Muscle layer of colon (tissue), 2 donors: Measurements from ENCODE around the gene TEP1.
"Not testable (repeated sequence)": the region's sequence is repeated elsewhere in the genome, so short reads cannot be mapped to it uniquely, and the experiment has no call there.

Source experiments
- H3K27ac ChIP-seq: one replicate; pipeline ENCODE4 v1.7.0; 2013; ENCODE audit warnings: low read depth, mild to moderate bottlenecking, low read length, moderate library complexity
- H3K27me3 ChIP-seq, 2 donors: one replicate each; pipeline ENCODE4 v1.7.0; 2013; ENCODE audit warnings: low read length in 2 of 2, mild to moderate bottlenecking in 2 of 2; ENCODE audit not compliant: insufficient read depth in 2 of 2, control insufficient read depth in 1 of 2
- H3K36me3 ChIP-seq: one replicate; pipeline ENCODE4 v1.7.0; 2013; ENCODE audit warnings: mild to moderate bottlenecking, low read length; ENCODE audit not compliant: insufficient read depth
- H3K4me1 ChIP-seq: one replicate; pipeline ENCODE4 v1.7.0; 2013; ENCODE audit warnings: mild to moderate bottlenecking, low read length; ENCODE audit not compliant: insufficient read depth
- H3K4me3 ChIP-seq, 2 donors: one replicate each; pipeline ENCODE4 v1.7.0; 2013; ENCODE audit warnings: low read length in 2 of 2, low read depth in 1 of 2, mild to moderate bottlenecking in 1 of 2, moderate library complexity in 1 of 2
- H3K9ac ChIP-seq: one replicate; pipeline ENCODE4 v1.7.0; 2013; ENCODE audit warnings: low read length
- H3K9me3 ChIP-seq: one replicate; pipeline ENCODE4 v1.7.0; 2013; ENCODE audit warnings: mild to moderate bottlenecking, low read length
- donor health status: abdominal sarcoma.
- donor health status: Adenocarcinoma of cecum.

The TEP1 gene

DNA sequence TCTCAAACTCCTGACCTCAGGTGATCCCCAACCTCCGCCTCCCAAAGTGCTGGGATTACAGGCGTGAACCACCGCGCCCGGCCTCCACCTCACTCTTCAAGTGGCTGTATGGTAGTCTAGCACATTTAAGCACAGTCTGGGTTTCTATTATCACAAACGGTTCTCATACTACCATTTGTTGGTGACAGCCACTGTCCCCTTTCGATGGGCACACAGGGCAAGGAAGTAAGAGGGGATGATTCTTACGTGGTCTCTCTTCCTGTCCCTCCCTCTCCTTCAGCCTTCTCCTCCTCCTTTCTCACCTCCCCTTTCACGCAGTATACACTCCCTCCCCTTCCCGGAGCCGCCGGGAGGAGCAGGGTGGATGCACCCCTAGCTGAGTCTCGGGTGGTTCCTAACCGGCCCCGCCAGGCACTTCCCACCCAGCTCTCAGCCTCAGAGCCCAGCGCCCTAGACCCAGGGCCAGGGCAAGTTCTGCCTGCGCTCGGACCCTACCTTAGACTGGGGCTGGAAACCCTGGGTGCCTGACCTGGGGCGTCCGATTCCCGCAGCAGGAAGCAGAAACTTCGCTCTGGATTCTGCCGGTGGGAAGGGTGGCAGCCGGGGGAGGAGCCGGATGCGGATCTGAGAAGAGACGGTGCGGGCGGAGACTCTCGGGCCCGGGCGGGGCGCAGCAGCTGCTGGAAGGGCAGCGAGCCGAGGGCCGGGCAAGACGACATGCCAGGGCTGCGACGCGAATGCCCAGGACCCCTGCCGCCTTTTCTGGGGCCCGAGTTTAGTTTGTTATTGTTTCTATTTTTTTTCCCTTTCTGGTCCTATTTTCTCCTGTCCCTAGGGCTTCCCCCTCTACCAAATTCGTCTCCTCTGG is at the start of gene TEP1:
TSS of gene TEP1 (minus strand) at position 626 of the 868 bp plus-strand sequence. CDS start 5,062 bp downstream, outside the sequence.
- peaks cover 4% of the 10 kb centered on the region for H3K36me3 ChIP-seq
- no peaks in the 10 kb centered on the region for H3K9me3 ChIP-seq
- peak within 1 kb of the TSS; percentile 90 for H3K27ac ChIP-seq
- H3K4me1 ChIP-seq = peaks cover 13% of the 10 kb centered on the region
- H3K4me3 ChIP-seq = peak within 1 kb of the TSS; percentile 69 to 80
- no peaks in the 10 kb centered on the region for H3K27me3 ChIP-seq
- H3K9ac ChIP-seq = peak within 1 kb of the TSS; percentile 65

DNA sequence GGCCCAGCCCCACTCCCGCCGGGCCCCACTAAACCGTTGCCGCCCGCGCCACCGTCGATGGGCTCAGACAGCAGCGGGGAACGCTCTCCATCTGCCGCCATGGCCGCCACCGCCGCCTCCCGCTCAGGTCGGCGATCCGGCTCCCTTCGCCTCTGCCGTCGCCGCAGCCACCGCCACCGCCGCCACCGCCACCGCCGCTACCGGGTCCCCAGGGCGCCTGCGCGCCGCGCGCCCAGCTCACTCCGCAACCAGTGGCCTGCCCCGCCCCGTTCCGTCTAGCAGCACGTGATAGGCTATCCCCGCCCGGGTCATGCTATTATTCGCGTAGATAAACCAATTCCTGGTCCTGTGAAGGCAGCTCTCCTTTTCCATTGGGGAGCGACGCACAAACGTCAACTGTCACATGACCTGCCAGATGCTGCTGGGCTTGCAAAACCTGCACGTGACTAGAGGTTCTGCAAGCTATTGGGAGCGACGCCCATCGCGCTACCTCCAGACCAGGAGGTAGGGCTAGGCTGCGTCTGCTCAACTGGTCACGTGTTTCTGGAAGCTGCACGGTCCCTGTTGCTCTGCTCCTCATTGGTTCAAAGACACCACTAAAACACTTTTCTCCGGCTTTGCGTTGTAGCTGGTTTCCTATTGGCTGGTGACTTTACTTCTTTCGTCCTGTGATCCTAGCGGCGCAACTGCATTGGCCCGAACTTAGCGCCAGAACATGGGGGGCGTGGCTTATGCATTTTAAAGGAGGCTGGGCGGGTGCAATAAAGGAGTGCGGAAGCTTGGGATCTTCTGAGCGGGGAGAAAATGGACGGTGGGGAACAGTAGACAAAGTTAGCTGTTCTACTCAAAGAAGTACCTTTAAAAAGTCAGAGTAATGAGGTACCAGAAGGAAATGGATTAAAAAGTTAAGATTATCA is 48.2 kb upstream of the TEP1 start, which contains the start of gene PIP4P1:
TSS of gene PIP4P1 (minus strand) at position 210 of the 917 bp plus-strand sequence. CDS start at position 101, 109 bp downstream.
- Histone ChIP-seq H3K27ac (peak within 1 kb of the TSS; percentile 86), H3K9ac (peak within 1 kb of the TSS; percentile 95), H3K9me3 (no peaks in the 10 kb centered on the region), H3K4me3 (peak within 1 kb of the TSS; percentile 73 to 82), H3K4me1 (peaks cover 16% of the 10 kb centered on the region), H3K27me3 (no peaks in the 10 kb centered on the region), H3K36me3 (peaks cover 37% of the 10 kb centered on the region)

DNA sequence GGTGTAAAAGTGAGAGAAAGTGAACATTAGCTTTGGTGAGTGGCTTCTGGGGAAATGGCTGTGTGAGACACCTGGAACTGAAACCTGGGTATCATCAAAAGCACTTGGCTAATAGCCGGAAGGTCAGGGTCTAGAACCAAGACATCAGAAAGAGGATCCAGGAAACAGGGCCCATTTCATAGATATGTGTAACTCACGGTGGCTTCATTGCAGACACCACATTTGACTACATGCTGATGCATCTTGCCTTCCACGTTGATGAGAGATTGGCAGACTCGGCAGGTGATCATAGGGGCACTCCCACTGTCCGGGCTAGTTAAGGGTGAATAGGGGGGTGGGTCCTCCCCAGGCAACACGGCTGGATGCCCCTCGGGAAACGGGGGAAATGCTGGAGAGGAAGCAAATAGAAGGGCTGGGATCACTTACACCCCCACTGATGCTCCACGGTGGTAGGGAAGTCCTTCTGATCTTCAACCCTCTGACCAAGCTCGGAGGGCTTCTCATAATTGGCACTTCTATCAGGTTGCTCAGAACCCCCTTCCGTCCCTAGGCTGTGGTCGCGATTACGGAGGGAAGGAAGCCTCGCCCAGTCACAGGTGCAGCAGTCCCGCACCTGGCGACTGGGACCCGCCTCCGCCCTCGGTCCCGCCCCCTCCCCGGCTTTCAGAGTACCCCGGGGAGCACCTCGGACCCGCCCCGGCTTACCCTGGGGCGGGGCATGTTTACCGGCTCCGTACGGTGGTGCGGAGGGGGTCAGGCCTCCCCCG is 47.3 kb upstream of the TEP1 start:
- no peaks in the 10 kb centered on the region for H3K27me3 ChIP-seq
- H3K9me3 ChIP-seq = no peaks in the 10 kb centered on the region
- H3K4me3 ChIP-seq = peak overlapping the region; percentile 73 to 82
- H3K9ac ChIP-seq = peak overlapping the region; percentile 95
- H3K4me1 ChIP-seq = peaks cover 24% of the 10 kb centered on the region
- H3K27ac ChIP-seq = peak overlapping the region; percentile 86
- peaks cover 43% of the 10 kb centered on the region for H3K36me3 ChIP-seq

DNA sequence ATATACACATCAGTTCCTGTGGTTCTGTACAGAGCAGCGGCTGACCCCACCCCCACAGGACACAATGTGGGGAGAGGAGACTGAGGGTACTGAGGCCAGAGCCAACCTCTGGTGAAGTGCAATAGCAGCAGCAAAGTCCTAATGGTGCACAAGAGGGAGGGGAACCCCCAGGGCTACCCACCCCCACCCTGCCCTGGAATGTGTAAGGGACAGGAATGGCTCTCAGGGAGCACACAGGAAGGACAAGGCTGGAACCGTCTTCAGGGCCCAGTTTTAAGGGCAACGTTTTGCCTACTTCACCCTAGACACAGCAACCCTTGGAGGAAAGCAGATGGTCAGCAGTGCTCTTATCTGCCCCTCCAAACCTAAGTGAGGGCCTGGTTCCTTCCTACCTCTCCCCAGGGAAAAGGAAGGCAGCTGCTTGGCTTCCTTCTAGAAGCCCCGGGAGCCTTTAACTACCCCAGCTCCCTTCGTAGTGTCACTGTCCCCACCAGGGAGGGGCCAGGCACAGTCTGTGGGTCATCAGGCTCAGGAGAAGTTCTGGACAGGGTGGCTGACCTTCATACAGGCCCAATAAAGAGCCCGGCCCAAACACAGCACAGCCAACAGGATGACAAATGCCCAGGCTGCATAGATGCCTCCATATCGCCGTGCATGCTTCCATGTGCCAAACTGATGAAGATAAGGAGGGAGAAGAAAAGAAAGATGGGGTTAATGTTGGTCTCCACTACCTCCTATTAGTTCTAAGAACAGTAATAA is 44.9 kb upstream of the TEP1 start:
- Histone ChIP-seq H3K9me3 (no peaks in the 10 kb centered on the region), H3K27ac (no peak overlapping the region), H3K27me3 (no peaks in the 10 kb centered on the region), H3K4me3 (no peak overlapping the region), H3K36me3 (peaks cover 43% of the 10 kb centered on the region), H3K9ac (no peak overlapping the region), H3K4me1 (peaks cover 30% of the 10 kb centered on the region)

DNA sequence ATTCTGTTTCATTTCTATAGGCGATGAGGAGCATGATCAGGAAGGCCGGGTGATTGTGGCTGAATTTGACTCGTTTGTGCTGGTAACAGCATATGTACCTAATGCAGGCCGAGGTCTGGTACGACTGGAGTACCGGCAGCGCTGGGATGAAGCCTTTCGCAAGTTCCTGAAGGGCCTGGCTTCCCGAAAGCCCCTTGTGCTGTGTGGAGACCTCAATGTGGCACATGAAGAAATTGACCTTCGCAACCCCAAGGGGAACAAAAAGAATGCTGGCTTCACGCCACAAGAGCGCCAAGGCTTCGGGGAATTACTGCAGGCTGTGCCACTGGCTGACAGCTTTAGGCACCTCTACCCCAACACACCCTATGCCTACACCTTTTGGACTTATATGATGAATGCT is 43.7 kb upstream of the TEP1 start:
- H3K4me1 ChIP-seq = peaks cover 30% of the 10 kb centered on the region
- H3K4me3 ChIP-seq = no peak overlapping the region
- H3K9me3 ChIP-seq = no peaks in the 10 kb centered on the region
- no peak overlapping the region for H3K9ac ChIP-seq
- H3K27ac ChIP-seq = no peak overlapping the region
- peaks cover 47% of the 10 kb centered on the region for H3K36me3 ChIP-seq
- H3K27me3 ChIP-seq = no peaks in the 10 kb centered on the region

DNA sequence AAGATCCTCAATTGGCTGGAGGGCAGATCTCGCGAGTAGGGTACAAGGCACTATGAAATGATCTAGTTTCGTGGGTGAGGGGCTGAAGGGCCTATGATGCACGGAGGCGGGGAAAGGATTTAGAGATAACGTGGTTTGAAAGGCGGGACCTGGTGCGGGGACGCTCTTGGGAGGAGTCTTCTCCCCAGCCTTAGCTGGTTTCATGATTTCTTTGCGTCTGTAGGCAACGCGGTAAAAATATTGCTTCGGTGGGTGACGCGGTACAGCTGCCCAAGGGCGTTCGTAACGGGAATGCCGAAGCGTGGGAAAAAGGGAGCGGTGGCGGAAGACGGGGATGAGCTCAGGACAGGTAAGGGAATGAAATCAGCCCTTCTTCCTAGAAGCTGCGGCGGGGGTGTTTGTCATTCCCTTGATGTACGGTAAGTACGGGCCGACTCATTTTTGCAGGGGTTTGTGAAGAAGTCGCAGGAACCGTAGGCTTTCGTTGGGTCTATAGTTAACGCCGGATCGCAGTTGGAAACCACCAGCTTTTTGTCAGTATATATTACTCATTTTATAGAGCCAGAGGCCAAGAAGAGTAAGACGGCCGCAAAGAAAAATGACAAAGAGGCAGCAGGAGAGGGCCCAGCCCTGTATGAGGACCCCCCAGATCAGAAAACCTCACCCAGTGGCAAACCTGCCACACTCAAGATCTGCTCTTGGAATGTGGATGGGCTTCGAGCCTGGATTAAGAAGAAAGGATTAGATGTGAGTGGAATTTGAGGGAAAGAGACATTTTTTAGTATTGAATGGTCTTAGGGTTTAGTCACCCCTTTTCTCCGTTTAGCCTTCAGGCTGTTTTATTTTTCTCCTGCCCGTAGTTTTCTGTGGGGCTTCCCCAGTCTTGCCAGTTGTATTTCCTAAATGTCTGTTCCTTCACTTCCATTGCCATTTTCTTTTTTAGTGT is 42.3 kb upstream of the TEP1 start:
- Histone ChIP-seq H3K27me3 (no peaks in the 10 kb centered on the region), H3K9me3 (no peaks in the 10 kb centered on the region), H3K9ac (peak overlapping the region; percentile 93), H3K4me1 (peaks cover 28% of the 10 kb centered on the region), H3K36me3 (peaks cover 58% of the 10 kb centered on the region), H3K4me3 (peak overlapping the region; percentile 73 to 93), H3K27ac (peak overlapping the region; percentile 99)

DNA sequence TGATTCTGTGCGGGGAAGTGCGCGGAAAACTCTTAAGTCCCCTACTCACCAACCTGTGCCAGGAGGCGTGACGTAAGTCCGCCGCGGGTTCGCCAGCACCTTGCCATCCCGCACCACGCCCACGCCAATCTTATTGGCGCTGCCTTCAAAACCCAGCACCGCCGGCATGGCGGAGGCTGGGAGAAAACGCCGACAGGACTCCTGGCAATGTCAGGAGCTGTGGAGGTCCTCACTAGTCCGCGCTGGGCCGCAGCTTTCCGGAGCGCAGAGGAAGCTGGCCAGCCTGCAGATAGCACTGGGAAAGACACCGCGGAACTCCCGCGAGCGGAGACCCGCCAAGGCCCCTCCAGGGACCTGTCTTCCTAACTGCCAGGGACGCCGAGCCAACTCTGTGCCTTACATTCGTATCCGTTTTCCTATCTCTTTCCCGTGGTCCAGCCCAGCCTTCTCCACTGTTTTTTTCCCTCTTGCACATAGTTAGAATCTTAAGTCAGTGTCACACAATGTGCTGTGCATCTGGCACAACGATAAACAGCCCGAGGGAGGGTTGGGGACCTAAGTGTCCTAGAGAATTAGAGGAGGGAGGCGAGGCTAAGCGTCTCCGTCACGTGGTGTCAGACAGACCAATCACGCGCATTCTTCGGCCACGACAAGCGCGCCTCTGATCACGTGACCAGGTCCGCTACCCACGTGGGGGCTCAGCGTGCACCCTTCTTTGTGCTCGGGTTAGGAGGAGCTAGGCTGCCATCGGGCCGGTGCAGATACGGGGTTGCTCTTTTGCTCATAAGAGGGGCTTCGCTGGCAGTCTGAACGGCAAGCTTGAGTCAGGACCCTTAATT is 41.4 kb upstream of the TEP1 start, which contains the start of the genes APEX1 and OSGEP:
TSS of gene APEX1 (plus strand) at position 711 of the 839 bp plus-strand sequence. CDS start 420 bp downstream, outside the sequence.
TSS of gene OSGEP (minus strand) at position 297 of the 839 bp plus-strand sequence. CDS start at position 168, 129 bp downstream.
- Histone ChIP-seq H3K36me3 (peaks cover 62% of the 10 kb centered on the region), H3K27me3 (no peaks in the 10 kb centered on the region), H3K4me3 (peak within 1 kb of the TSS; percentile 73 to 93), H3K4me1 (peaks cover 19% of the 10 kb centered on the region), H3K27ac (peak within 1 kb of the TSS; percentile 99), H3K9ac (peak within 1 kb of the TSS; percentile 93), H3K9me3 (no peaks in the 10 kb centered on the region)

DNA sequence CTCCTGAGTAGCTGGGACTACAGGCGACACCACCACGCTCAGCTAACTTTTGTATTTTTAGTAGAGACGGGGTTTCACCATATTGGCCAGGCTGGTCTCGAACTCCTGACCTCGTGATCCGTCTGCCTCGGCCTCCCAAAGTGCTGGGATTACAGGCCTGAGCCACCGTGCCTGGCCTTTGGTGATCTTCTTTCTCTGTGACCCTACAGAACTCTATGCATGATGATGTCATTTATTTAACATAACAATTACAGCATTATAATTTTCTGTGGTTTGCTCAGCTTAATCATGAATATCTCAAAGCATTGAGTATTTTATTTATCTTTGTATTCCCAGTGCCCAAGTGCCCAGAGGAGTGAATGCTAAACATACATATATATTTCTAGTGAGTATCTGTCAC is 39.5 kb upstream of the TEP1 start:
- not testable (repeated sequence) for H3K9me3 ChIP-seq, H3K27me3 ChIP-seq, H3K9ac ChIP-seq, H3K4me3 ChIP-seq, H3K27ac ChIP-seq
- Histone ChIP-seq H3K4me1 (peaks cover 16% of the 10 kb centered on the region), H3K36me3 (peaks cover 62% of the 10 kb centered on the region)

DNA sequence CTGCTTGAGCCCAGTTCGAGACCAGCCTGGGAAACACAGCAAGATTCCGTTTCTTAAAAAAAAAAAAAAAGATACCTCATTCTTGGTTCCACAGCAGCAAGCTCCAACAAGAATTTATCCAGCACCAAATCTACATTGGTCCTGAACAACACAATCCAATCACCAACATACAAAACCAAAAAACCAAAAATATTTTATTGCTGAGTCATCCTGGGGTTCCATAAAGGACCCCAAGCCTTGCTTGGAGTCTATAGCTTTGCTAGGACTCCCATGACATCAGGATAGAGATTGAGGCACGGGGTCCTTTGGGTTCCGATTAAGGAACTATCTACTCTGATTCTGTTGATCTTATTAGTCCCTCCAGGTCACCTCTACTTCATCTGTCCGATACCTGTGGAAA is 33.6 kb upstream of the TEP1 start:
- Histone ChIP-seq H3K9ac (no peak overlapping the region), H3K27me3 (no peaks in the 10 kb centered on the region), H3K27ac (no peak overlapping the region), H3K4me1 (no peaks in the 10 kb centered on the region), H3K36me3 (peaks cover 68% of the 10 kb centered on the region), H3K9me3 (no peaks in the 10 kb centered on the region), H3K4me3 (no peak overlapping the region)
